Activated CD8-positive, alpha-beta memory T cell treated with anti-CD3 and anti-CD28 coated beads, Interleukin-2, amount 10 ng/mL, durations not matched to agents 7 days and 5 days (primary cell): ENCODE results near the gene PRAMEF9. TPM values are rescaled to one million over a fixed set of nuclear protein-coding genes. Genes with fewer than 3 reads are reported as not detected.

ENCODE experiments used
- total RNA-seq, 2 experiments: library from RNA; stranded (reverse); gene quantifications; one replicate each; pipeline ENCODE4 v1.2.3, GENCODE V29; 2021

Gene PRAMEF9
- total RNA-seq, 2 experiments from 2014 or later: not detected

Other genes with a start within 250 kb of the PRAMEF9 start
- gene PRAMEF6, start 224.3 kb upstream of the PRAMEF9 start, total RNA-seq: not detected
- not detected for gene PRAMEF27, start 115.3 kb upstream of the PRAMEF9 start, total RNA-seq
- gene HNRNPCL3, start 111.1 kb upstream of the PRAMEF9 start, total RNA-seq: not detected
- not detected for gene PRAMEF25, start 101.1 kb upstream of the PRAMEF9 start, total RNA-seq
- gene HNRNPCL2, start 55.0 kb upstream of the PRAMEF9 start, total RNA-seq: not detected
- not detected for gene PRAMEF26, start 15.8 kb upstream of the PRAMEF9 start, total RNA-seq
- not detected for gene HNRNPCL4, start 6.2 kb upstream of the PRAMEF9 start, total RNA-seq
- gene PRAMEF13, start 29.6 kb downstream of the PRAMEF9 start, total RNA-seq: not detected
- gene PRAMEF18, start 54.3 kb downstream of the PRAMEF9 start, total RNA-seq: not detected
- gene PRAMEF5, start 82.3 kb downstream of the PRAMEF9 start, total RNA-seq: not detected
- not detected for gene PRAMEF8, start 113.3 kb downstream of the PRAMEF9 start, total RNA-seq
- gene PRAMEF33, start 131.7 kb downstream of the PRAMEF9 start, total RNA-seq: not detected
- not detected for gene PRAMEF15, start 143.7 kb downstream of the PRAMEF9 start, total RNA-seq
- not detected for gene PRAMEF14, start 175.3 kb downstream of the PRAMEF9 start, total RNA-seq
- not detected for gene PRAMEF19, start 200.1 kb downstream of the PRAMEF9 start, total RNA-seq
- gene PRAMEF17, start 217.8 kb downstream of the PRAMEF9 start, total RNA-seq: not detected
- gene PRAMEF20, start 238.6 kb downstream of the PRAMEF9 start, total RNA-seq: not detected